SU-DHL-6 (cell line): Measurements from ENCODE around the gene DIPK1A.

ENCODE experiments used
- H2AFZ ChIP-seq: fragments of 200-600 bp; sonication (generic); 2 replicates; pipeline ENCODE4 v1.6.1; 2014; ENCODE audit warnings: low read depth, mild to moderate bottlenecking, moderate library complexity, mixed read lengths, antibody characterized with exemption, low read length; ENCODE audit not compliant: severe bottlenecking
- H3F3A ChIP-seq: fragments of 200-600 bp; shearing (Covaris generic); 2 replicates; pipeline ENCODE4 v1.6.0; 2016; ENCODE audit warnings: antibody characterized with exemption, mild to moderate bottlenecking; ENCODE audit not compliant: insufficient read depth
- H3K27ac ChIP-seq: fragments of 200-600 bp; sonication (generic); 2 replicates; pipeline ENCODE4 v1.5.1; 2016; ENCODE audit warnings: low read depth, mild to moderate bottlenecking, low read length, moderate library complexity, mixed read lengths
- H3K27me3 ChIP-seq: fragments of 200-600 bp; sonication (generic), shearing (Covaris generic); 2 replicates; pipeline ENCODE4 v1.6.0; 2014; ENCODE audit warnings: mild to moderate bottlenecking, low read length
- H3K36me3 ChIP-seq: fragments of 200-600 bp; sonication (generic); 2 replicates; pipeline ENCODE4 v1.6.1; 2014; ENCODE audit warnings: mild to moderate bottlenecking, low read length, mixed read lengths
- H3K4me2 ChIP-seq: fragments of 300-600, 200-600 bp; shearing (Covaris generic), sonication (generic); 2 replicates; pipeline ENCODE4 v1.6.0; 2014; ENCODE audit warnings: low read length, low read depth, mild to moderate bottlenecking; ENCODE audit not compliant: poor library complexity, severe bottlenecking
- H3K4me3 ChIP-seq: fragments of 200-600 bp; sonication (generic); 2 replicates; pipeline ENCODE4 v1.5.1; 2014; ENCODE audit warnings: antibody characterized with exemption, low read length, mild to moderate bottlenecking, mixed read lengths; ENCODE audit not compliant: insufficient read depth, poor library complexity, severe bottlenecking
- H3K79me2 ChIP-seq: fragments of 200-600 bp; sonication (generic); 2 replicates; pipeline ENCODE4 v1.6.1; 2014; ENCODE audit warnings: mild to moderate bottlenecking, low read length, moderate library complexity; ENCODE audit not compliant: insufficient read depth
- H3K9ac ChIP-seq: fragments of 200-600 bp; sonication (generic); 2 replicates; pipeline ENCODE4 v1.7.0; 2014; ENCODE audit warnings: mild to moderate bottlenecking, low read length
- H3K9me2 ChIP-seq: fragments of 200-600 bp; sonication (generic); replicated peaks from 2 replicates; pipeline ENCODE4 v1.6.1; 2014; ENCODE audit warnings: low read length; ENCODE audit not compliant: insufficient read depth
- H3K9me3 ChIP-seq: fragments of 200-600 bp; sonication (generic); 2 replicates; pipeline ENCODE4 v1.6.1; 2014; ENCODE audit warnings: low read length, mixed read lengths; ENCODE audit not compliant: insufficient read depth
- H4K20me1 ChIP-seq: fragments of 200-600 bp; sonication (generic); 2 replicates; pipeline ENCODE4 v1.6.1; 2014; ENCODE audit warnings: low read depth, mild to moderate bottlenecking, antibody characterized with exemption, low read length, moderate library complexity, mixed read lengths
- EZH2phosphoT487 ChIP-seq: fragments of 200-600 bp; sonication (generic), shearing (Covaris generic); conservative IDR thresholded peaks from 2 replicates; pipeline ENCODE4 v1.6.1; 2018; ENCODE audit warnings: mild to moderate bottlenecking, antibody characterized with exemption, low read length, moderate library complexity, mixed read lengths
- TF ChIP-seq, protein P1 (sequence below): fragments of 200-600 bp; sonication (generic); IDR thresholded peaks from one replicate; pipeline ENCODE4 v1.5.1; 2017; ENCODE audit warnings: antibody characterized with exemption, mild to moderate bottlenecking, low read length, moderate library complexity; ENCODE audit not compliant: insufficient read depth, poor library complexity, severe bottlenecking

The DIPK1A gene

DNA sequence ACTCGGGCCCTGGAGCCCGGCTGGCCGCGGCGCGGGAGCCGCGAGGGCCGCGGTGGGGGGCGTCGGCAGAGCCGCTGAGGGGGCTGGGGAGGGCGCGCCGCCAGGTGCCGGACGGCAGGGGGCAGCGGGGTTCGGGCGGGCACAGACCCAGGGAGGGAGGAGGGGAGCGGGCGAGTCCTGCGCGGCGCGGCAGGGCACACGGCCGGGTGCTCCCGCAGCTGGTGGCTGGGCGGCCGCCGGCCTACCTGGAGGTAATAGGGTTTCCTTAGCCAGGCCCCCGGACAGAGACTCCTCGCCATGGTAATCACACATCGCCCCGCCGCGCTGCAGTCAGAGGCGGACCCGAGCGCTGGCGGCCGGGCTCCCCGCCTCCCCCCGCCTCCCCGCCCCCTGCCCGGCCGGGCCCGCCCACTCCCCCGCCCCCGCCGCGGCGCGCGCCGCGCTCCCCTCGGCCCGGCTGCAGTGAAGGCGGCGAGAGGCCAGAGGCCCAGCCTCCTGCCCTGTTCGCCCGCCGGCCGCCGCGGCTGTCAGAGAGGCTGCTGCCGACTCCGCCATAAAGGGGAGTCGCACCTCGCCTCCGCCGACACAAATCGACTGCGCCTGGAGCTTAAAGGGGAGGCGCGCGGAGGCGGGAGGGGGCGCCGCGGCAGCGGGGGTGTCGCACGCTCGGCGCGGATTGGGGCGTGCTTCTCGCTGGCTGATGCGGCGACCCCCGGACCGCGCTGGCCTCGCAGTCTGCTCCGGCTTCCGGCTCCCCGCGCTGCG is at the start of gene DIPK1A:
Gene DIPK1A (minus strand): TSS at position 332 of the 765 bp plus-strand sequence. CDS start 33 bp downstream, at position 299.
- Histone ChIP-seq H2AFZ (peak within 1 kb of the TSS; percentile 24), H3K9me3 (no peaks in the 10 kb centered on the region), H3K27ac (peak within 1 kb of the TSS; percentile 98), H3K36me3 (no peaks in the 10 kb centered on the region), H3K4me3 (peak within 1 kb of the TSS; percentile 86), H4K20me1 (no peaks in the 10 kb centered on the region), H3K9ac (peak within 1 kb of the TSS; percentile 98), H3K27me3 (no peaks in the 10 kb centered on the region), H3K4me2 (peak within 1 kb of the TSS; percentile 98), H3K9me2 (no peaks in the 10 kb centered on the region), H3K79me2 (peaks cover 43% of the 10 kb centered on the region), H3F3A (peaks cover 48% of the 10 kb centered on the region)
- TF ChIP-seq, protein P1, sequence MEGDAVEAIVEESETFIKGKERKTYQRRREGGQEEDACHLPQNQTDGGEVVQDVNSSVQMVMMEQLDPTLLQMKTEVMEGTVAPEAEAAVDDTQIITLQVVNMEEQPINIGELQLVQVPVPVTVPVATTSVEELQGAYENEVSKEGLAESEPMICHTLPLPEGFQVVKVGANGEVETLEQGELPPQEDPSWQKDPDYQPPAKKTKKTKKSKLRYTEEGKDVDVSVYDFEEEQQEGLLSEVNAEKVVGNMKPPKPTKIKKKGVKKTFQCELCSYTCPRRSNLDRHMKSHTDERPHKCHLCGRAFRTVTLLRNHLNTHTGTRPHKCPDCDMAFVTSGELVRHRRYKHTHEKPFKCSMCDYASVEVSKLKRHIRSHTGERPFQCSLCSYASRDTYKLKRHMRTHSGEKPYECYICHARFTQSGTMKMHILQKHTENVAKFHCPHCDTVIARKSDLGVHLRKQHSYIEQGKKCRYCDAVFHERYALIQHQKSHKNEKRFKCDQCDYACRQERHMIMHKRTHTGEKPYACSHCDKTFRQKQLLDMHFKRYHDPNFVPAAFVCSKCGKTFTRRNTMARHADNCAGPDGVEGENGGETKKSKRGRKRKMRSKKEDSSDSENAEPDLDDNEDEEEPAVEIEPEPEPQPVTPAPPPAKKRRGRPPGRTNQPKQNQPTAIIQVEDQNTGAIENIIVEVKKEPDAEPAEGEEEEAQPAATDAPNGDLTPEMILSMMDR = peak; percentile 28
- no peak for TF ChIP-seq EZH2phosphoT487

DNA sequence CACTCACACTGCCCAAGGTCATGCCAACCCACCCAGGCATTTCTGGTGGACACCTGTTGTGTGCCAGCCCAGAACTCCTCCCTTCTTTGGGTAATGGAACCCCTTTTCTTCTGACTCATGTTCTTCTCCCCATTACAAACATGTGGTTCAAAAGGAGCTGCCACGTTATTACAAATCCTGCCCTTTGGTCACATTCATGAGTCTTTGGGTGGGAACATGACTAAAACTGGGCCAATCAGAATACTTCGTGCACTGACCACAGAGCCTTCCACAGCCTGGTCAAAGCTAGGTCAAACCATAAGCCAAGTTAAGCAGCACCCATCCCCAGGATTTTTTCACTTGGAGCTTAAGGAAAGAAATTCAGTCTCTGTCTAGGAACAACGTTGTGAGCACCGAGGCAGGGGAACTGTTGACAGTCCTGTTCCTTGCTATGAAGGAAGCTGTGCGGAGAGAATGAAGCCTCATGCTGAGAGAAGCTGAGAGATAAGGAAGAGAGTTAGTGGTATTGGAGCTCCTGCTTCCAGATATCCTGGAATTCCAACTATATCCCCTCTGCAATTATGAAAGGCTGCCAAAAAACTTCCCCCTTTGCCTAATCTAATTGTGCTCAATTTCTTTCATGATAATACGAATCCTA is 46.8 kb upstream of the DIPK1A start:
- no peaks in the 10 kb centered on the region for H3K79me2 ChIP-seq
- H2AFZ ChIP-seq = no peak overlapping the region
- no peaks in the 10 kb centered on the region for H3K9me3 ChIP-seq
- no peak overlapping the region for H3K27ac ChIP-seq
- no peak overlapping the region for H3K4me3 ChIP-seq
- H4K20me1 ChIP-seq = no peaks in the 10 kb centered on the region
- no peaks in the 10 kb centered on the region for H3K9me2 ChIP-seq
- H3K36me3 ChIP-seq = no peaks in the 10 kb centered on the region
- TF ChIP-seq, protein P1 = no peak
- no peak for TF ChIP-seq EZH2phosphoT487
- no peak overlapping the region for H3K4me2 ChIP-seq
- peaks cover 4% of the 10 kb centered on the region; the same call in 1 of the 2 replicates for H3F3A ChIP-seq
- no peaks in the 10 kb centered on the region for H3K27me3 ChIP-seq
- H3K9ac ChIP-seq = no peak overlapping the region

DNA sequence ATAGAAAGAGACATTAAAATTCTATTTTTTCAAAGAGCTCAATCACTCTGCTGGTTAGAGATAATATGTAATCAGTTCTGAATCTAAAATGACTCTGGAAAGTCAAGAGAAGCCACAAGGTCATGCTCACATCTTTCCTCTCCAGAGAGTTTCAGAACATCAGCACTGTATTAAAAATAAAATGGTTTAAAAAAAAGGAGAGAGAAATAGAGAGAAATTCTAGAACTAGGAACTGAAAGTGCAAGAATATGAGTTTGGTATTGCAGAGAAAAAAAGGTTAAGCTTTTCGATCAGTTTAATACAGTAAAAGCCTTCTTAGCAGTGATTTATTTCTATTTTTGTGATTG is 44.0 kb upstream of the DIPK1A start:
- Histone ChIP-seq H3K9me3 (no peaks in the 10 kb centered on the region), H2AFZ (no peak overlapping the region), H4K20me1 (no peaks in the 10 kb centered on the region), H3K9ac (no peak overlapping the region), H3F3A (peaks cover 4% of the 10 kb centered on the region; the same call in 1 of the 2 replicates), H3K9me2 (no peaks in the 10 kb centered on the region), H3K36me3 (no peaks in the 10 kb centered on the region), H3K27ac (no peak overlapping the region), H3K79me2 (no peaks in the 10 kb centered on the region), H3K4me3 (no peak overlapping the region), H3K4me2 (no peak overlapping the region), H3K27me3 (no peaks in the 10 kb centered on the region)
- no peak for TF ChIP-seq EZH2phosphoT487
- TF ChIP-seq, protein P1 = no peak
